Spleen (tissue), 11 donors: Measurements from ENCODE around the gene ZNF22. TPM values are rescaled to one million over a fixed set of nuclear protein-coding genes. Genes with fewer than 3 reads are reported as not detected.
A peak's percentile ranks its signal among the peaks of the same experiment; 100 is the strongest.

Experiments used
- DNase-seq: peaks from one replicate; pipeline ENCODE4 v3.0.0-alpha.2; 2020
- H3K27ac ChIP-seq, 8 donors: fragments of 200-600 bp; sonication (generic) in 7 of 8; 1 replicate in 4 of 8; 2 replicates in 4 of 8; pipeline versions ENCODE4 v1.5.0 to v1.8.0; 2016 to 2021; ENCODE audit warnings: inconsistent platforms in 4 of 8, mild to moderate bottlenecking in 4 of 8, moderate library complexity in 1 of 8
- H3K27me3 ChIP-seq, 7 donors: fragments of 200-600 bp; sonication (generic) in 6 of 7; replicated peaks in 1 of 7; 1 replicate in 4 of 7; 2 replicates in 3 of 7; pipeline versions ENCODE4 v1.5.0 to v1.8.0; 2016 to 2021; ENCODE audit warnings: inconsistent platforms in 3 of 7, mild to moderate bottlenecking in 1 of 7
- H3K36me3 ChIP-seq, 6 donors: fragments of 200-600 bp; sonication (generic) in 5 of 6; 1 replicate in 4 of 6; 2 replicates in 2 of 6; pipeline versions ENCODE4 v1.5.0 to v1.8.0; 2016 to 2021; ENCODE audit warnings: inconsistent platforms in 2 of 6
- H3K4me1 ChIP-seq, 6 donors: fragments of 200-600 bp; sonication (generic) in 5 of 6; 1 replicate in 3 of 6; 2 replicates in 3 of 6; pipeline versions ENCODE4 v1.5.0 to v1.8.0; 2016 to 2021; ENCODE audit warnings: inconsistent platforms in 3 of 6
- H3K4me3 ChIP-seq, 8 donors: fragments of 200-600 bp; sonication (generic) in 7 of 8; 1 replicate in 4 of 8; 2 replicates in 4 of 8; pipeline versions ENCODE4 v1.5.0 to v1.8.0; 2016 to 2021; ENCODE audit warnings: inconsistent platforms in 4 of 8, mild to moderate bottlenecking in 4 of 8, moderate library complexity in 2 of 8
- H3K9me3 ChIP-seq, 8 donors: fragments of 200-600 bp; sonication (generic) in 7 of 8; 1 replicate in 4 of 8; 2 replicates in 4 of 8; pipeline versions ENCODE4 v1.5.0 to v1.8.0; 2016 to 2021; ENCODE audit warnings: inconsistent platforms in 4 of 8
- POLR2A ChIP-seq, 3 donors: fragments of 450-650 bp; IDR thresholded peaks; one replicate each; pipeline ENCODE4 v1.5.1; 2017; ENCODE audit warnings: antibody characterized with exemption in 3 of 3, mild to moderate bottlenecking in 1 of 3
- POLR2AphosphoS5 ChIP-seq, 3 donors: sonication (generic); formaldehyde crosslinking; IDR thresholded peaks; one replicate each; pipeline ENCODE4 v1.5.1; 2017; ENCODE audit warnings: antibody characterized with exemption in 3 of 3
- WGBS, 5 donors: extraction: QIAGEN DNeasy Blood & Tissue Kit in 3 of 5; methylation state at CpG; one replicate each; pipeline versions ENCODE4 v1.1.5 to v1.1.7; 2013 to 2018; 5-methylcytosine and 5-hydroxymethylcytosine counted together
- intact Hi-C: fragments of 100-400 bp; cut with DNase I; formaldehyde crosslinking; loops from one replicate; pipeline ENCODE4 v1.15.0; 2023; ENCODE audit warnings: low total_unique reads
- polyA plus RNA-seq, 3 donors: library from polyadenylated mRNA; stranded (reverse); fragments of 200-250 nt; gene quantifications; one replicate each; pipeline ENCODE4 v1.2.1, GENCODE V29; 2013
- total RNA-seq, 7 donors: library from RNA; depleted of rRNA in 3 of 7; stranded (reverse); fragments of >200 nt in 3 of 7; fragmentation: NEBNext Ultra II Directional in 4 of 7; extraction: Animal tissue kit (Norgen Biotek cat#: 25700) in 4 of 7; gene quantifications; one replicate each; pipeline versions ENCODE4 v1.1.0 to v1.2.1, GENCODE V29; 2016 to 2021
- TF ChIP-seq, protein P1 (sequence below), 11 experiments: fragments of 200-600 bp in 7 of 11; fragments of 450-650 bp in 4 of 11; sonication (generic) in 4 of 11; IDR thresholded peaks in 8 of 11; conservative IDR thresholded peaks in 3 of 11; 1 replicate in 7 of 11; 2 replicates in 4 of 11; pipeline versions ENCODE4 v1.4.0 to v1.8.0; 2016 to 2021; ENCODE audit warnings: antibody characterized with exemption in 11 of 11, inconsistent platforms in 4 of 11, mild to moderate bottlenecking in 1 of 11
- donor health status: healthy with polysubstance abuse.
- donor health status: DM: no; HTN: no; CAD: no; lungs with moderate emphysema.
- donor health status: DM: no; HTN: no; CAD: no.
- donor health status: Bipolar disorder and iron deficiency.
- donor health status: healthy.
- donor health status: DM: no; HTN: no; CAD: no.
- donor health status: DM: yes; HTN: yes; CAD: no.

Gene ZNF22
- total and polyA plus RNA-seq, 10 donors = 22.7 to 33.6 (median 26.0) TPM

DNA sequence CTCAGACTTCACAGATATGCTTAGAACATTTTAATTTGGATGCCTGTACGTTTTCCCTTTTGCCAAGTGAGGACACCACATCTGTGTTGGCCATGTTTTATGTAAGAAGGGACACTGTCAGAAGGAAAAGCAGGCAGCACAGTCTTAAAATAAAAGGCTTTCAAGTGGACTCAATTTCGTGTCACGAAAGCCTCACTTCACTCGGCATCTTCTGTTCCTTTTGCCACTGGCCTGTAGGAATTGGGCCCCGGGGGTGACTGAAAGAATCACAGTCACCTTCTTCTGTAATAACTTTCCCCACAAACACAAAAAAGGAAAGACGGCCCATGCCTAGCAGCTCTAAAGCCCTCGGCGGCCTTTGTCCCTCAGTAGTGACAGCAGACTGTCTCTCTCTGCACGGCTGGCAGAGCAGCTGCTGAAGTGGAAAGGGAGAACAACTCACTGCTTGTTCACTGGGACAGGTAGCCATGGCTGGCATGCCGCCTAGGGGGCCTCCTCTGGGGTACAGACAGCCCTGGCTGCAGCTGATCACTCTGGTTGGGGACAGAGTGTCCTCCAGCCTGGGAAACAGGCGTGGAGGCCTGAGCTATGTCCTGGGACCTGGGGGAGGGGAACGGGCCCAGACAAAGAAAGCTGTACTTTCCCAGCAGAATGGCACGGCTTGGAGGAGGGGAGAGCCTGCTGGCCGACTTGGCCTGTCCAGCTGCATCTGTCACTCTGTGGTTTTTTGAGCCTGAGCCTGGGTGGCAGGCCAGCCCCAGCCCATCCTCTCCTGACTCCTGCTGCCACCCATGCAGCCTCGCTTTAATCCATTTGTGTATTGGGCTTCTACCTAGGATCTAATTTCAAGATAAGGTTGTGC lies 36.7 kb upstream of the ZNF22 start:
- no peaks in the 10 kb centered on the region for H3K9me3 ChIP-seq
- intact Hi-C loops = no loop called here
- DNase-seq = peak; percentile 84
- no peaks in the 10 kb centered on the region for H3K27me3 ChIP-seq
- no peaks in the 10 kb centered on the region for H3K36me3 ChIP-seq
- WGBS, 5 donors = 63 to 73% (median 67%) methylated on average over 15 of the region's 15 CpGs
- no peak for TF ChIP-seq POLR2A (IDR thresholded peaks at IDR 0.05)
- TF ChIP-seq POLR2AphosphoS5 (IDR thresholded peaks at IDR 0.05) = peak; percentile 53 to 78 (median 73)
- H3K27ac ChIP-seq = peak overlapping the region; percentile 48 to 93 (median 79)
- H3K4me3 ChIP-seq = peak overlapping the region in 2 of 8 donors; percentile 1 to 33
- H3K4me1 ChIP-seq = peaks cover 36 to 97% (median 86%) of the 10 kb centered on the region in 6 donors

DNA sequence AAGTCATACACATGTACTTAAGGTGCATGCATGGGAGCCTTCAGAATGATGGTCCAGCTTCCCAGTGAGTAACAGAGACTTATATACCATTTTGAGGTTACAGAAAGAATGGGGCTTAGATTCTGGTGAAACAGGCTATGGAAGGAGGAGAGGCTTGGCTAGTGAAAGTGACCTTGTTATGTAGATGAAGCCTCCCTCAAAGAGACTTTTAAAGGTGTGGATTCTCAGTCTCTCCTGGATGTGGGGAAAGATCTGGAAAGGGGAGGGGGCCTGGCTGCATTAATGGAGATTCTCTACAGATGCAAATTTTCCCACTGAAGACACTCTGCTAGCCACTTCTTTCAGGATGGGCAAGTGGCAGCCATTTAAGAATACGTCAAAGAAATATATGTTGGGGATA lies 35.6 kb upstream of the ZNF22 start:
- 90 to 100% (median 96%) methylated on average over 1 of the region's 1 CpG for WGBS, 5 donors
- intact Hi-C loops = no loop called here
- Histone ChIP-seq H3K27me3 (no peaks in the 10 kb centered on the region), H3K36me3 (peaks cover 0 to 5% (median 0%) of the 10 kb centered on the region in 6 donors), H3K9me3 (no peaks in the 10 kb centered on the region), H3K27ac (peak overlapping the region in 6 of 8 donors; percentile 67 to 93 (median 88)), H3K4me3 (no peak overlapping the region), H3K4me1 (peaks cover 41 to 100% (median 87%) of the 10 kb centered on the region in 6 donors)
- TF ChIP-seq POLR2A (IDR thresholded peaks at IDR 0.05) (no peak), POLR2AphosphoS5 (IDR thresholded peaks at IDR 0.05) (no peak)
- TF ChIP-seq, protein P1, sequence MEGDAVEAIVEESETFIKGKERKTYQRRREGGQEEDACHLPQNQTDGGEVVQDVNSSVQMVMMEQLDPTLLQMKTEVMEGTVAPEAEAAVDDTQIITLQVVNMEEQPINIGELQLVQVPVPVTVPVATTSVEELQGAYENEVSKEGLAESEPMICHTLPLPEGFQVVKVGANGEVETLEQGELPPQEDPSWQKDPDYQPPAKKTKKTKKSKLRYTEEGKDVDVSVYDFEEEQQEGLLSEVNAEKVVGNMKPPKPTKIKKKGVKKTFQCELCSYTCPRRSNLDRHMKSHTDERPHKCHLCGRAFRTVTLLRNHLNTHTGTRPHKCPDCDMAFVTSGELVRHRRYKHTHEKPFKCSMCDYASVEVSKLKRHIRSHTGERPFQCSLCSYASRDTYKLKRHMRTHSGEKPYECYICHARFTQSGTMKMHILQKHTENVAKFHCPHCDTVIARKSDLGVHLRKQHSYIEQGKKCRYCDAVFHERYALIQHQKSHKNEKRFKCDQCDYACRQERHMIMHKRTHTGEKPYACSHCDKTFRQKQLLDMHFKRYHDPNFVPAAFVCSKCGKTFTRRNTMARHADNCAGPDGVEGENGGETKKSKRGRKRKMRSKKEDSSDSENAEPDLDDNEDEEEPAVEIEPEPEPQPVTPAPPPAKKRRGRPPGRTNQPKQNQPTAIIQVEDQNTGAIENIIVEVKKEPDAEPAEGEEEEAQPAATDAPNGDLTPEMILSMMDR (IDR thresholded peaks at IDR 0.05 in 8 of 11, conservative IDR thresholded peaks at IDR 0.05 in 3 of 11) = no peak
- DNase-seq = no peak

DNA sequence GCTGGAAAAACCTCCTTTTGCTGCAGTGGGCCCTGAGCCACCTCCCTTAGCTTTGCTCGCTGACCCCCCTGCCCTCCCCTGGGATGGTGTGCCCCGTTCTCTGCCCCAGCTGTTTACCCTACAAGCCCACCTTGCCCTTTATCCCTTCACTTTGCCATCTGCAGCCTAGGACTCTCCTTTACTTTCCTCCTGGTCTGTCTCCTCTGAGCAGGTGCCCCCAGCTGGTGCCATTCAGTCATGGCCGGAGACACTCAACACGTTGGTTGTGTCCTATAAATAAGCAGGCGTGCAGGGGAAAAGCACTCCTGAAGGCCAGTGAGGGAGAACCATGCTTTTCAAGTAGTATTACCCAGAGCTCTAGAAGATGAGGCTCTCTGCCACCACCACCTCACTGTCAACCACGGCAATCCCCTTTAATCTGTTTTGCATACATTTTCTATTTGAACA lies 35.0 kb upstream of the ZNF22 start:
- Histone ChIP-seq H3K36me3 (peaks cover 0 to 11% (median 0%) of the 10 kb centered on the region in 6 donors), H3K4me3 (no peak overlapping the region), H3K27me3 (no peaks in the 10 kb centered on the region), H3K27ac (peak overlapping the region in 5 of 8 donors; percentile 67 to 93 (median 91)), H3K4me1 (peaks cover 38 to 100% (median 81%) of the 10 kb centered on the region in 6 donors), H3K9me3 (no peaks in the 10 kb centered on the region)
- 73 to 82% (median 79%) methylated on average over 6 of the region's 6 CpGs for WGBS, 5 donors
- peak; percentile 51 for DNase-seq
- intact Hi-C loops = no loop called here
- TF ChIP-seq, protein P1 (IDR thresholded peaks at IDR 0.05 in 8 of 11, conservative IDR thresholded peaks at IDR 0.05 in 3 of 11) = no peak
- TF ChIP-seq POLR2AphosphoS5 (IDR thresholded peaks at IDR 0.05) (no peak), POLR2A (IDR thresholded peaks at IDR 0.05) (no peak)

DNA sequence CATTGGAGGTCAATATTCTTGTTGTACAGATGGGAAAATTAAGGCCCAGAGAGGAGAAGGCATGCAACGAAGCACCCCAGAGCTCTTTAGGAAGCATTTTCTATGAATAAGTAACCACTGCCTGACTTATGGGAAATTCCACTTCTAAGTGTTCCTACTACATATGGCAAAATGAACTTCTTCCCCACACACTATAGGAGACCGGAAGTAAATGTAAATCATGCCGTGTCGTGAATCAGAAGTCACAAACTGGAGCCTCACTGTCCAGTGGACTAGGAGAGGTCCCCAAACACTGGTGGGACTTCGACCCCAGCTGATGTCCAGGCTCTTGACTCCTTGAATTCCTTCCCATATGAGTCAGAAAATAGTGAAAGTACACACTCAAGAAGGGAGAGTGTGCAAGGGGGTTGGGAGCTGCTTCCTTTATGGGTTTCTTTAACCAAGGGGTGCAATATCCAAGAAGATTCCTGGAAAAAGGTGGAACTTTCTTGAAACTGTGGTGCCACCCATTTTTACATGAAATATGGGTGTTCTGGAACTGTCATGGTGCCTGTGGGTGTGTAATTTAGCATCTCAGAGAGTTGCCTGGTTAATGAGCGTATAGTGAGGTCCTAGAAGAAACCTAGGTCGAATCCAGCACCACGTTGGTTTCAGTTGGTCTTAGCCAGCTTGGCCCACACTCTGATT lies 34.5 kb upstream of the ZNF22 start:
- H3K27me3 ChIP-seq = no peaks in the 10 kb centered on the region
- no peaks in the 10 kb centered on the region for H3K9me3 ChIP-seq
- DNase-seq = peak; percentile 49
- H3K27ac ChIP-seq = peak overlapping the region in 7 of 8 donors; percentile 29 to 93 (median 85)
- TF ChIP-seq POLR2A (IDR thresholded peaks at IDR 0.05) (no peak), POLR2AphosphoS5 (IDR thresholded peaks at IDR 0.05) (no peak)
- TF ChIP-seq, protein P1 (IDR thresholded peaks at IDR 0.05 in 8 of 11, conservative IDR thresholded peaks at IDR 0.05 in 3 of 11) = no peak
- H3K4me3 ChIP-seq = no peak overlapping the region
- 50 to 64% (median 57%) methylated on average over 8 of the region's 8 CpGs for WGBS, 5 donors
- peaks cover 0 to 17% (median 0%) of the 10 kb centered on the region in 6 donors for H3K36me3 ChIP-seq
- peaks cover 38 to 100% (median 78%) of the 10 kb centered on the region in 6 donors for H3K4me1 ChIP-seq
- intact Hi-C loops = no loop called here
